ENCODE data around the gene SDK1.

The SDK1 gene

GRCh38 chr7:4040109-4040928 is 739.3 kb downstream of the SDK1 start:
- TF ChIP-seq CTCF (conservative IDR thresholded peaks at IDR 0.05; ENCODE audit: low read depth, low read length), result no peak
- no peak for DNase-seq (ENCODE audit: low read depth)
- no peak overlapping the region for H3K4me3 ChIP-seq (ENCODE audit: low read depth, low read length)

GRCh38 chr7:4042402-4043045 is 741.5 kb downstream of the SDK1 start:
- DNase-seq (ENCODE audit: low read depth), result no peak
- no peak overlapping the region for H3K4me3 ChIP-seq (ENCODE audit: low read depth, low read length)
- TF ChIP-seq CTCF (conservative IDR thresholded peaks at IDR 0.05; ENCODE audit: low read depth, low read length), result no peak

GRCh38 chr7:4043988-4044387 is 742.9 kb downstream of the SDK1 start:
- TF ChIP-seq CTCF (conservative IDR thresholded peaks at IDR 0.05; ENCODE audit: low read depth, low read length), result no peak
- DNase-seq (ENCODE audit: low read depth), result no peak
- H3K4me3 ChIP-seq (ENCODE audit: low read depth, low read length), result no peak overlapping the region

- no peak overlapping the region for H3K4me3 ChIP-seq (ENCODE audit: low read depth, low read length)
- no peak for TF ChIP-seq CTCF (conservative IDR thresholded peaks at IDR 0.05; ENCODE audit: low read depth, low read length)
- no peak for DNase-seq (ENCODE audit: low read depth)
These were observed 744.4 kb downstream of the SDK1 start for GRCh38 chr7:4045450-4045849.

GRCh38 chr7:4045975-4046374 is 744.9 kb downstream of the SDK1 start:
- no peak for TF ChIP-seq CTCF (conservative IDR thresholded peaks at IDR 0.05; ENCODE audit: low read depth, low read length)
- H3K4me3 ChIP-seq (ENCODE audit: low read depth, low read length), result no peak overlapping the region
- no peak for DNase-seq (ENCODE audit: low read depth)

- no peak for DNase-seq (ENCODE audit: low read depth)
- H3K4me3 ChIP-seq (ENCODE audit: low read depth, low read length), result no peak overlapping the region
- no peak for TF ChIP-seq CTCF (conservative IDR thresholded peaks at IDR 0.05; ENCODE audit: low read depth, low read length)
These were observed 747.3 kb downstream of the SDK1 start for GRCh38 chr7:4048336-4048735.

All from choroid plexus epithelial cell (primary cell).